ENCODE results near the gene ADGRB3.

The ADGRB3 gene

GRCh38 chr6:69179681-69180080 is 544.6 kb downstream of the ADGRB3 start:
- no peak for DNase-seq (ENCODE audit: low spot score)
- H3K4me3 ChIP-seq, result no peak overlapping the region
- no peak for TF ChIP-seq CTCF (IDR thresholded peaks at IDR 0.05)
- H3K27ac ChIP-seq, result no peak overlapping the region

- no peak for TF ChIP-seq CTCF (IDR thresholded peaks at IDR 0.05)
- H3K27ac ChIP-seq, result no peak overlapping the region
- no peak for DNase-seq (ENCODE audit: low spot score)
Measured at GRCh38 chr6:69180361-69181067, 545.4 kb downstream of the ADGRB3 start.

GRCh38 chr6:69181964-69182363 is 546.9 kb downstream of the ADGRB3 start:
- no peak for TF ChIP-seq CTCF (IDR thresholded peaks at IDR 0.05)
- DNase-seq (ENCODE audit: low spot score), result no peak
- Histone ChIP-seq H3K27ac (no peak overlapping the region), H3K4me3 (no peak overlapping the region)

More at GRCh38 chr6:69180361-69181067, 545.4 kb downstream of the ADGRB3 start:
- H3K4me3 ChIP-seq, result no peak overlapping the region

GRCh38 chr6:69185276-69185675 is 550.2 kb downstream of the ADGRB3 start:
- no peak for DNase-seq (ENCODE audit: low spot score)
- no peak for TF ChIP-seq CTCF (IDR thresholded peaks at IDR 0.05)
- H3K4me3 ChIP-seq, result no peak overlapping the region
- H3K27ac ChIP-seq, result no peak overlapping the region

- Histone ChIP-seq H3K4me3 (no peak overlapping the region), H3K27ac (no peak overlapping the region)
- TF ChIP-seq CTCF (IDR thresholded peaks at IDR 0.05), result no peak
- DNase-seq (ENCODE audit: low spot score), result no peak
Measured at GRCh38 chr6:69202768-69203167, 567.7 kb downstream of the ADGRB3 start.

- no peak overlapping the region for H3K27ac ChIP-seq
Measured at GRCh38 chr6:69216127-69216526, 581.0 kb downstream of the ADGRB3 start.

More at GRCh38 chr6:69216127-69216526, 581.0 kb downstream of the ADGRB3 start:
- H3K4me3 ChIP-seq, result no peak overlapping the region
- no peak for DNase-seq (ENCODE audit: low spot score)
- no peak for TF ChIP-seq CTCF (IDR thresholded peaks at IDR 0.05)

Data from coronary artery (tissue), 2 donors.